Mesodermal cell (in vitro differentiated cells): ENCODE data around the gene TTC1.
"Not testable (repeated sequence)": the region's sequence is repeated elsewhere in the genome, so short reads cannot be mapped to it uniquely, and the experiment has no call there.

ENCODE experiments used
- H3K27ac ChIP-seq: 2 replicates; pipeline ENCODE4 v1.7.0; 2013; ENCODE audit warnings: mild to moderate bottlenecking, low read depth, low read length, moderate library complexity; ENCODE audit not compliant: severe bottlenecking
- H3K36me3 ChIP-seq: 2 replicates; pipeline ENCODE4 v1.7.1; 2013; ENCODE audit warnings: mild to moderate bottlenecking, low read length, moderate library complexity; ENCODE audit not compliant: control insufficient read depth, insufficient read depth
- H3K4me1 ChIP-seq: one replicate; pipeline ENCODE4 v1.7.1; 2013; ENCODE audit warnings: mild to moderate bottlenecking, low read length; ENCODE audit not compliant: insufficient read depth, control insufficient read depth, poor library complexity, severe bottlenecking
- H3K4me3 ChIP-seq: 2 replicates; pipeline ENCODE4 v1.7.0; 2013; ENCODE audit warnings: low read length, control low read depth, mild to moderate bottlenecking; ENCODE audit not compliant: insufficient read depth, poor library complexity, severe bottlenecking; ENCODE audit errors: extremely low read depth
- H3K9me3 ChIP-seq: 2 replicates; pipeline ENCODE4 v1.7.1; 2013; ENCODE audit warnings: mild to moderate bottlenecking, low read length, moderate library complexity; ENCODE audit not compliant: control insufficient read depth
- WGBS, 2 experiments: methylation state at CpG; one replicate each; pipeline ENCODE4 v1.1.5; 2013; ENCODE audit warnings: missing lambda C conversion rate in 2 of 2; ENCODE audit not compliant: insufficient coverage in 2 of 2; 5-methylcytosine and 5-hydroxymethylcytosine counted together

TTC1 gene

GRCh38 chr5:160001457-160001856 is 7.5 kb upstream of the TTC1 start:
- Histone ChIP-seq H3K9me3 (no peaks in the 10 kb centered on the region), H3K4me3 (no peak overlapping the region), H3K27ac (no peak overlapping the region), H3K4me1 (no peaks in the 10 kb centered on the region), H3K36me3 (no peaks in the 10 kb centered on the region)
- 90 to 92% methylated on average over 2 to 3 of the region's 3 CpGs for WGBS, 2 experiments

- peaks cover 8% of the 10 kb centered on the region for H3K4me1 ChIP-seq
- 67% methylated on average over 1 of the region's 3 CpGs; no CpG with 5 or more reads in 1 of the 2 experiments for WGBS, 2 experiments
- H3K4me3 ChIP-seq, result no peak overlapping the region
- no peak overlapping the region for H3K27ac ChIP-seq
- H3K9me3 ChIP-seq, result no peaks in the 10 kb centered on the region
- H3K36me3 ChIP-seq, result peaks cover 22% of the 10 kb centered on the region
Observed at GRCh38 chr5:160007514-160007913, 1.4 kb upstream of the TTC1 start.

- not testable (repeated sequence) for H3K4me3 ChIP-seq, H3K27ac ChIP-seq
- 95 to 100% methylated on average over 11 to 12 of the region's 14 CpGs for WGBS, 2 experiments
Observed at GRCh38 chr5:160008529-160008876, 436 bp upstream of the TTC1 start.

GRCh38 chr5:160009591-160009989 is 651 bp downstream of the TTC1 start:
- H3K4me1 ChIP-seq, result peaks cover 8% of the 10 kb centered on the region
- H3K36me3 ChIP-seq, result peaks cover 38% of the 10 kb centered on the region
- 9 to 10% methylated on average over 9 of the region's 11 CpGs for WGBS, 2 experiments
- peak overlapping the region; percentile 88 for H3K27ac ChIP-seq
- H3K9me3 ChIP-seq, result no peaks in the 10 kb centered on the region
- H3K4me3 ChIP-seq, result peak overlapping the region; percentile 97

More at GRCh38 chr5:160008529-160008876, 436 bp upstream of the TTC1 start:
- H3K4me1 ChIP-seq, H3K9me3 ChIP-seq: not testable (repeated sequence)
- H3K36me3 ChIP-seq, result peaks cover 31% of the 10 kb centered on the region

- no peaks in the 10 kb centered on the region for H3K9me3 ChIP-seq
- no peak overlapping the region for H3K4me3 ChIP-seq
- no peak overlapping the region for H3K27ac ChIP-seq
- H3K4me1 ChIP-seq, result peaks cover 8% of the 10 kb centered on the region
- H3K36me3 ChIP-seq, result peaks cover 50% of the 10 kb centered on the region
Observed at GRCh38 chr5:160011471-160011870, 2.5 kb downstream of the TTC1 start.

GRCh38 chr5:160014197-160014596 is 5.3 kb downstream of the TTC1 start:
- 91 to 94% methylated on average over 5 of the region's 6 CpGs for WGBS, 2 experiments
- H3K36me3 ChIP-seq, result peaks cover 65% of the 10 kb centered on the region
- not testable (repeated sequence) for H3K27ac ChIP-seq, H3K9me3 ChIP-seq, H3K4me1 ChIP-seq, H3K4me3 ChIP-seq

GRCh38 chr5:160018945-160019625 is 10.1 kb downstream of the TTC1 start:
- no peaks in the 10 kb centered on the region for H3K9me3 ChIP-seq
- H3K27ac ChIP-seq, result no peak overlapping the region
- no peak overlapping the region for H3K4me3 ChIP-seq
- H3K36me3 ChIP-seq, result peaks cover 32% of the 10 kb centered on the region
- no peaks in the 10 kb centered on the region for H3K4me1 ChIP-seq
- WGBS, 2 experiments, result no CpG with 5 or more reads among the region's 2 CpGs

GRCh38 chr5:160020266-160020770 is 11.4 kb downstream of the TTC1 start:
- Histone ChIP-seq H3K4me3 (no peak overlapping the region), H3K4me1 (no peaks in the 10 kb centered on the region), H3K36me3 (peaks cover 36% of the 10 kb centered on the region), H3K9me3 (no peaks in the 10 kb centered on the region), H3K27ac (no peak overlapping the region)
- 94 to 98% methylated on average over 5 to 6 of the region's 7 CpGs for WGBS, 2 experiments

- H3K4me1 ChIP-seq, result no peaks in the 10 kb centered on the region
- H3K4me3 ChIP-seq, result no peak overlapping the region
- H3K9me3 ChIP-seq, result no peaks in the 10 kb centered on the region
- H3K36me3 ChIP-seq, result peaks cover 34% of the 10 kb centered on the region
- WGBS, 2 experiments, result 89 to 94% methylated on average over 4 of the region's 4 CpGs
- H3K27ac ChIP-seq, result no peak overlapping the region
Observed at GRCh38 chr5:160020964-160021363, 12.0 kb downstream of the TTC1 start.

GRCh38 chr5:160021831-160022446 is 13.0 kb downstream of the TTC1 start:
- no peaks in the 10 kb centered on the region for H3K9me3 ChIP-seq
- WGBS, 2 experiments, result 100% methylated on average over 1 of the region's 3 CpGs; no CpG with 5 or more reads in 1 of the 2 experiments
- H3K36me3 ChIP-seq, result peaks cover 35% of the 10 kb centered on the region
- no peak overlapping the region for H3K27ac ChIP-seq
- no peak overlapping the region for H3K4me3 ChIP-seq
- H3K4me1 ChIP-seq, result no peaks in the 10 kb centered on the region
